Mammary epithelial cell (primary cell): ENCODE results near the gene NUCB1.

ENCODE experiments used
- EZH2 ChIP-seq: IDR thresholded peaks from 2 replicates; pipeline ENCODE4 v1.6.1; 2012; ENCODE audit warnings: low read length, inconsistent platforms, borderline replicate concordance
- TF ChIP-seq, protein P1 (sequence below), 2 donors: IDR thresholded peaks in 1 of 2; conservative IDR thresholded peaks in 1 of 2; 2 replicates each; pipeline ENCODE4 v1.5.1; 2011 to 2012; ENCODE audit warnings: inconsistent platforms in 2 of 2, low read length in 2 of 2, mild to moderate bottlenecking in 2 of 2, control low read depth in 1 of 2, low read depth in 1 of 2; ENCODE audit not compliant: insufficient read depth in 1 of 2; ENCODE audit errors: extremely low read depth in 1 of 2

GRCh38 chr19:48934837-48935236 lies 34.7 kb downstream of the NUCB1 start:
- TF ChIP-seq, protein P1, sequence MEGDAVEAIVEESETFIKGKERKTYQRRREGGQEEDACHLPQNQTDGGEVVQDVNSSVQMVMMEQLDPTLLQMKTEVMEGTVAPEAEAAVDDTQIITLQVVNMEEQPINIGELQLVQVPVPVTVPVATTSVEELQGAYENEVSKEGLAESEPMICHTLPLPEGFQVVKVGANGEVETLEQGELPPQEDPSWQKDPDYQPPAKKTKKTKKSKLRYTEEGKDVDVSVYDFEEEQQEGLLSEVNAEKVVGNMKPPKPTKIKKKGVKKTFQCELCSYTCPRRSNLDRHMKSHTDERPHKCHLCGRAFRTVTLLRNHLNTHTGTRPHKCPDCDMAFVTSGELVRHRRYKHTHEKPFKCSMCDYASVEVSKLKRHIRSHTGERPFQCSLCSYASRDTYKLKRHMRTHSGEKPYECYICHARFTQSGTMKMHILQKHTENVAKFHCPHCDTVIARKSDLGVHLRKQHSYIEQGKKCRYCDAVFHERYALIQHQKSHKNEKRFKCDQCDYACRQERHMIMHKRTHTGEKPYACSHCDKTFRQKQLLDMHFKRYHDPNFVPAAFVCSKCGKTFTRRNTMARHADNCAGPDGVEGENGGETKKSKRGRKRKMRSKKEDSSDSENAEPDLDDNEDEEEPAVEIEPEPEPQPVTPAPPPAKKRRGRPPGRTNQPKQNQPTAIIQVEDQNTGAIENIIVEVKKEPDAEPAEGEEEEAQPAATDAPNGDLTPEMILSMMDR (conservative IDR thresholded peaks at IDR 0.05 in 1 of 2, IDR thresholded peaks at IDR 0.05 in 1 of 2; ENCODE audit: extremely low read depth in 1 of 2, insufficient read depth in 1 of 2, low read depth in 1 of 2, low read length in 2 of 2) = no peak
- no peak for TF ChIP-seq EZH2
